IMR-90 (cell line): ENCODE measurements around the gene ZNF292. TPM values are rescaled to one million over a fixed set of nuclear protein-coding genes. Genes with fewer than 3 reads are reported as not detected.

Experiments
- ATAC-seq: fragments of 200-7000 bp; cut with Tn5 transposase; 2 replicates; pipeline ENCODE4 v1.9.1; 2020; ENCODE audit warnings: low read depth, mild to moderate bottlenecking, moderate library complexity
- BruUV-seq: library from RNA; stranded (reverse); fragments of 400-500 nt; replicated peaks from 2 replicates; lab custom pipeline; 2021; lab: Mats Ljungman, UMichigan
- CTCF ChIA-PET: fragments of 300-600 bp; formaldehyde crosslinking; extraction: SDS; loops from one replicate; lab custom pipeline; 2021; ENCODE audit warnings: antibody characterized with exemption; lab: Yijun Ruan, JAX
- POLR2A ChIA-PET: fragments of 300-600 bp; sonication (Branson Sonifier 250); formaldehyde crosslinking; loops from one replicate; lab custom pipeline; 2022; ENCODE audit warnings: antibody characterized with exemption; ENCODE audit not compliant: unreplicated experiment; lab: Charles Lee
- DNase-seq: peaks from one replicate; pipeline ENCODE4 v3.0.0; 2013
- H2AFZ ChIP-seq: replicated peaks from 2 replicates; pipeline ENCODE3; 2013; ENCODE audit warnings: low read length, mild to moderate bottlenecking; ENCODE audit not compliant: poor library complexity
- H2AK5ac ChIP-seq: 2 replicates; pipeline ENCODE4 v1.6.1; 2013; ENCODE audit warnings: low read depth, low read length, inconsistent platforms
- H2AK9ac ChIP-seq: replicated peaks from 2 replicates; pipeline ENCODE3; 2013; ENCODE audit warnings: mild to moderate bottlenecking, low read depth, low read length, moderate library complexity; ENCODE audit not compliant: poor library complexity
- H2BK120ac ChIP-seq: 2 replicates; pipeline ENCODE4 v1.6.1; 2013; ENCODE audit warnings: low read depth, low read length, inconsistent platforms
- H2BK15ac ChIP-seq: 3 replicates; pipeline ENCODE4 v1.6.1; 2013; ENCODE audit warnings: low read depth, low read length, inconsistent platforms
- H2BK20ac ChIP-seq: 2 replicates; pipeline ENCODE4 v1.6.1; 2013; ENCODE audit warnings: low read depth, mild to moderate bottlenecking, inconsistent platforms, low read length, moderate library complexity
- H2BK5ac ChIP-seq: 2 replicates; pipeline ENCODE4 v1.6.1; 2013; ENCODE audit warnings: mild to moderate bottlenecking, low read depth, low read length, inconsistent platforms; ENCODE audit not compliant: poor library complexity, severe bottlenecking
- H3K14ac ChIP-seq: replicated peaks from 2 replicates; pipeline ENCODE4 v1.6.1; 2013; ENCODE audit warnings: low read depth, low read length, inconsistent platforms
- H3K18ac ChIP-seq: 2 replicates; pipeline ENCODE4 v1.6.1; 2013; ENCODE audit warnings: low read depth, low read length, control low read depth
- H3K23ac ChIP-seq: 2 replicates; pipeline ENCODE4 v1.6.1; 2013; ENCODE audit warnings: low read depth, low read length, inconsistent platforms
- H3K27ac ChIP-seq: 2 replicates; pipeline ENCODE4 v1.5.1; 2013; ENCODE audit warnings: mild to moderate bottlenecking, control low read depth, low read length; ENCODE audit not compliant: insufficient read depth
- H3K27me3 ChIP-seq: 2 replicates; pipeline ENCODE4 v1.6.1; 2013; ENCODE audit warnings: low read length; ENCODE audit not compliant: control insufficient read depth, insufficient read depth
- H3K36me3 ChIP-seq: 2 replicates; pipeline ENCODE4 v1.6.1; 2013; ENCODE audit warnings: low read length, mixed read lengths; ENCODE audit not compliant: control insufficient read depth, insufficient read depth
- H3K4ac ChIP-seq: 2 replicates; pipeline ENCODE4 v1.6.1; 2013; ENCODE audit warnings: low read depth, low read length, inconsistent platforms
- H3K4me1 ChIP-seq: 2 replicates; pipeline ENCODE4 v1.6.1; 2013; ENCODE audit warnings: low read length, mixed read lengths; ENCODE audit not compliant: control insufficient read depth, insufficient read depth
- H3K4me2 ChIP-seq: 2 replicates; pipeline ENCODE4 v1.6.1; 2013; ENCODE audit warnings: low read depth, mild to moderate bottlenecking, control low read depth, low read length, moderate library complexity
- H3K4me3 ChIP-seq: 2 replicates; pipeline ENCODE4 v1.5.1; 2013; ENCODE audit warnings: low read depth, mild to moderate bottlenecking, control low read depth, low read length, moderate library complexity; ENCODE audit not compliant: insufficient read depth
- H3K56ac ChIP-seq: 2 replicates; pipeline ENCODE4 v1.6.1; 2013; ENCODE audit warnings: low read length, inconsistent platforms; ENCODE audit not compliant: insufficient read depth; ENCODE audit errors: extremely low read depth
- H3K79me1 ChIP-seq, 2 experiments: 2 replicates each; pipeline ENCODE4 v1.6.1; 2013; ENCODE audit warnings: low read length in 2 of 2, inconsistent platforms in 1 of 2, low read depth in 1 of 2
- H3K9ac ChIP-seq: 2 replicates; pipeline ENCODE4 v1.6.1; 2013; ENCODE audit warnings: low read depth, low read length, control low read depth
- H3K9me1 ChIP-seq: 2 replicates; pipeline ENCODE4 v1.6.1; 2013; ENCODE audit warnings: low read length, inconsistent platforms; ENCODE audit not compliant: insufficient read depth
- H3K9me3 ChIP-seq: 2 replicates; pipeline ENCODE4 v1.6.1; 2013; ENCODE audit warnings: low read length; ENCODE audit not compliant: control insufficient read depth, insufficient read depth
- H4K20me1 ChIP-seq: 2 replicates; pipeline ENCODE4 v1.6.1; 2013; ENCODE audit warnings: low read length, inconsistent platforms; ENCODE audit not compliant: insufficient read depth
- H4K5ac ChIP-seq: 2 replicates; pipeline ENCODE4 v1.6.1; 2013; ENCODE audit warnings: mild to moderate bottlenecking, low read depth, low read length, control low read depth
- H4K8ac ChIP-seq, 2 experiments: 2 replicates each; pipeline ENCODE4 v1.6.1; 2013; ENCODE audit warnings: low read depth in 2 of 2, low read length in 2 of 2, control low read depth in 1 of 2, inconsistent platforms in 1 of 2
- H4K91ac ChIP-seq: 2 replicates; pipeline ENCODE4 v1.6.1; 2013; ENCODE audit warnings: low read depth, low read length, inconsistent platforms; ENCODE audit not compliant: insufficient read depth
- BHLHE40 ChIP-seq: fragments of 150-350 bp; IDR thresholded peaks from 2 replicates; pipeline ENCODE4 v1.6.1; 2016; ENCODE audit warnings: mild to moderate bottlenecking, low read depth, low read length
- CEBPB ChIP-seq: IDR thresholded peaks from 2 replicates; pipeline ENCODE4 v1.6.1; 2012; ENCODE audit warnings: low read depth, low read length, improper control_type of control experiment
- CHD1 ChIP-seq: IDR thresholded peaks from 2 replicates; pipeline ENCODE4 v1.6.1; 2012; ENCODE audit warnings: low read depth, low read length, improper control_type of control experiment
- CTCF ChIP-seq: conservative IDR thresholded peaks from 2 replicates; pipeline ENCODE4 v1.5.1; 2012; ENCODE audit warnings: mild to moderate bottlenecking, low read depth, low read length, improper control_type of control experiment
- ELK1 ChIP-seq: fragments of 150-350 bp; IDR thresholded peaks from 2 replicates; pipeline ENCODE4 v1.6.1; 2016; ENCODE audit warnings: low read depth, mild to moderate bottlenecking, low read length, moderate library complexity, borderline replicate concordance
- FOS ChIP-seq: fragments of 150-350 bp; IDR thresholded peaks from 2 replicates; pipeline ENCODE4 v1.6.1; 2016; ENCODE audit warnings: low read depth, low read length
- MAFK ChIP-seq: IDR thresholded peaks from 2 replicates; pipeline ENCODE4 v1.6.1; 2012; ENCODE audit warnings: low read depth, low read length, improper control_type of control experiment
- MAZ ChIP-seq: IDR thresholded peaks from 2 replicates; pipeline ENCODE4 v1.6.1; 2012; ENCODE audit warnings: low read depth, mild to moderate bottlenecking, low read length, improper control_type of control experiment, moderate library complexity, borderline replicate concordance
- MXI1 ChIP-seq: IDR thresholded peaks from 2 replicates; pipeline ENCODE4 v1.6.1; 2012; ENCODE audit warnings: low read depth, mild to moderate bottlenecking, low read length, moderate library complexity, borderline replicate concordance
- NFE2L2 ChIP-seq: fragments of 150-350 bp; IDR thresholded peaks from 2 replicates; pipeline ENCODE4 v1.6.1; 2016; ENCODE audit warnings: low read depth, mild to moderate bottlenecking, low read length
- POLR2A ChIP-seq: IDR thresholded peaks from 2 replicates; pipeline ENCODE4 v1.6.1; 2012; ENCODE audit warnings: mild to moderate bottlenecking, low read depth, low read length
- RAD21 ChIP-seq: IDR thresholded peaks from 2 replicates; pipeline ENCODE4 v1.6.1; 2012; ENCODE audit warnings: low read length, improper control_type of control experiment
- RCOR1 ChIP-seq: IDR thresholded peaks from 2 replicates; pipeline ENCODE4 v1.6.1; 2012; ENCODE audit warnings: mild to moderate bottlenecking, low read length, improper control_type of control experiment; ENCODE audit not compliant: insufficient replicate concordance
- RFX5 ChIP-seq: IDR thresholded peaks from 2 replicates; pipeline ENCODE4 v1.8.0; 2012; ENCODE audit warnings: low read depth, mild to moderate bottlenecking, low read length, moderate library complexity
- SMC3 ChIP-seq: fragments of 150-350 bp; IDR thresholded peaks from 2 replicates; pipeline ENCODE4 v1.6.1; 2016; ENCODE audit warnings: low read depth, mild to moderate bottlenecking, antibody characterized with exemption, low read length, moderate library complexity
- USF2 ChIP-seq: fragments of 150-350 bp; IDR thresholded peaks from 2 replicates; pipeline ENCODE4 v1.6.1; 2017; ENCODE audit warnings: mild to moderate bottlenecking, antibody characterized with exemption, low read length, low read depth
- dilution Hi-C: fragments of 300-500 bp; cut with HindIII; formaldehyde crosslinking; loops from one replicate; pipeline ENCODE4 v1.14.3; 2018; ENCODE audit warnings: low sequenced_read_pairs; ENCODE audit not compliant: unreplicated experiment
- in situ Hi-C: fragments of 300-500 bp; cut with MboI; formaldehyde crosslinking; loops from 3 replicates; pipeline ENCODE4 v1.14.3; 2019; ENCODE audit warnings: low sequenced_read_pairs, inconsistent platforms, mixed read lengths
- intact Hi-C: fragments of 100-400 bp; cut with micrococcal nuclease; formaldehyde crosslinking; loops from 2 replicates; pipeline ENCODE4 v1.10.0; 2022
- polyA plus RNA-seq, 3 experiments: library from polyadenylated mRNA; depleted of rRNA; stranded (reverse); fragments of >200 nt; gene quantifications; 2 replicates each; pipeline ENCODE4 v1.2.3, GENCODE V29; 2012; ENCODE audit warnings: low replicate concordance in 1 of 3
- total RNA-seq: library from RNA; depleted of rRNA; stranded (reverse); fragments of >200 nt; gene quantifications from 2 replicates; pipeline ENCODE4 v1.2.3, GENCODE V29; 2012

ZNF292 gene
- total and polyA plus RNA-seq, 2 of the 4 experiments (the other 2 are of a cell fraction), result 5.5 to 28.3 TPM

GRCh38 chr6:87212596-87212995 lies 57.2 kb downstream of the ZNF292 start:
- BruUV-seq, result no TSS peak
- Histone ChIP-seq H2BK5ac (no peak overlapping the region), H2BK120ac (no peak overlapping the region), H3K9me3 (no peaks in the 10 kb centered on the region), H3K79me1 (peaks cover 32 to 54% of the 10 kb centered on the region in 2 experiments), H3K14ac (no peak overlapping the region), H2AK9ac (no peak overlapping the region), H4K5ac (no peak overlapping the region), H3K4me3 (no peak overlapping the region), H3K27me3 (no peaks in the 10 kb centered on the region), H3K4me2 (no peak overlapping the region), H3K4me1 (peaks cover 8% of the 10 kb centered on the region), H3K9ac (no peak overlapping the region), H2AK5ac (no peak overlapping the region), H3K36me3 (peaks cover 5% of the 10 kb centered on the region), H2BK20ac (no peak overlapping the region), H3K56ac (no peak overlapping the region), H4K8ac (no peak overlapping the region), H3K27ac (no peak overlapping the region), H3K4ac (no peak overlapping the region), H3K9me1 (peaks cover 7% of the 10 kb centered on the region), H4K91ac (no peak overlapping the region), H4K20me1 (peaks cover 65% of the 10 kb centered on the region), H2BK15ac (no peak overlapping the region), H2AFZ (no peak overlapping the region), H3K18ac (no peak overlapping the region), H3K23ac (no peak overlapping the region)
- ATAC-seq (no peak), DNase-seq (no peak)
- intact Hi-C loops, result no loop called here
- in situ Hi-C loops, result no loop called here
- dilution Hi-C loops, result no loop called here
- ChIA-PET POLR2A (no interaction called here), CTCF (no interaction called here)
- TF ChIP-seq CEBPB (no peak), ELK1 (no peak), POLR2A (no peak), RFX5 (no peak), MAZ (no peak), RAD21 (no peak), MXI1 (no peak), BHLHE40 (no peak), MAFK (no peak), CHD1 (no peak), USF2 (no peak), RCOR1 (no peak), FOS (no peak), NFE2L2 (no peak), CTCF (no peak), SMC3 (no peak)
